DND-41 (cell line): ENCODE measurements around the gene FIGLA.

Experiments
- CTCF ChIP-seq: IDR thresholded peaks from 2 replicates; pipeline ENCODE4 v1.5.1; 2012; ENCODE audit warnings: borderline replicate concordance, low read length, moderate library complexity, mild to moderate bottlenecking; ENCODE audit not compliant: poor library complexity, severe bottlenecking; ENCODE audit errors: extremely low read depth
- EZH2 ChIP-seq: IDR thresholded peaks from 3 replicates; pipeline ENCODE4 v1.6.1; 2012; ENCODE audit warnings: borderline replicate concordance, low read depth, mild to moderate bottlenecking, moderate library complexity, low read length, inconsistent platforms; ENCODE audit not compliant: severe bottlenecking

GRCh38 chr2:70766357-70767078, 23.9 kb downstream of the FIGLA start:
- TF ChIP-seq CTCF (no peak), EZH2 (no peak)
